ENCODE data around the gene POLR1E. TPM values are rescaled to one million over a fixed set of nuclear protein-coding genes. Genes with fewer than 3 reads are reported as not detected.

POLR1E gene
- total RNA-seq, 1 donor from 2014 or later = 12.3 TPM

GRCh38 chr9:37515620-37516258 is 30.0 kb downstream of the POLR1E start:
- TF ChIP-seq POLR2AphosphoS5 (IDR thresholded peaks at IDR 0.05; ENCODE audit: insufficient read depth in 1 of 2, low read depth in 1 of 2) (no peak), POLR2A (IDR thresholded peaks at IDR 0.05) (no peak), CTCF (IDR thresholded peaks at IDR 0.05) (no peak)
- Histone ChIP-seq H3K27me3 (no peaks in the 10 kb centered on the region), H3K36me3 (peaks cover 0 to 9% of the 10 kb centered on the region in 2 donors), H3K4me3 (no peak overlapping the region), H3K9me3 (no peaks in the 10 kb centered on the region), H3K27ac (no peak overlapping the region), H3K4me1 (no peaks in the 10 kb centered on the region)
- no peak for DNase-seq (ENCODE audit: extremely low spot score in 2 of 2)
- intact Hi-C loops (cut with DNase I) = no loop called here

GRCh38 chr9:37517923-37518322 is 32.2 kb downstream of the POLR1E start:
- Histone ChIP-seq H3K27ac (no peak overlapping the region), H3K4me1 (no peaks in the 10 kb centered on the region), H3K27me3 (no peaks in the 10 kb centered on the region), H3K9me3 (no peaks in the 10 kb centered on the region), H3K36me3 (peaks cover 0 to 22% of the 10 kb centered on the region in 2 donors), H3K4me3 (no peak overlapping the region)
- intact Hi-C loops (cut with DNase I) = no loop called here
- DNase-seq (ENCODE audit: extremely low spot score in 2 of 2) = no peak
- TF ChIP-seq CTCF (IDR thresholded peaks at IDR 0.05) (no peak), POLR2A (IDR thresholded peaks at IDR 0.05) (no peak)

GRCh38 chr9:37520641-37521040 is 34.9 kb downstream of the POLR1E start:
- no peak overlapping the region for H3K4me3 ChIP-seq
- intact Hi-C loops (cut with DNase I) = no loop called here
- H3K9me3 ChIP-seq = no peaks in the 10 kb centered on the region
- no peaks in the 10 kb centered on the region for H3K4me1 ChIP-seq
- TF ChIP-seq POLR2AphosphoS5 (IDR thresholded peaks at IDR 0.05; ENCODE audit: insufficient read depth in 1 of 2, low read depth in 1 of 2) (no peak), CTCF (IDR thresholded peaks at IDR 0.05) (no peak), POLR2A (IDR thresholded peaks at IDR 0.05) (no peak)
- peaks cover 0 to 22% of the 10 kb centered on the region in 2 donors for H3K36me3 ChIP-seq
- H3K27ac ChIP-seq = no peak overlapping the region
- no peak for DNase-seq (ENCODE audit: extremely low spot score in 2 of 2)
- H3K27me3 ChIP-seq = no peaks in the 10 kb centered on the region

- Histone ChIP-seq H3K9me3 (no peaks in the 10 kb centered on the region), H3K4me3 (no peak overlapping the region), H3K27ac (no peak overlapping the region), H3K27me3 (no peaks in the 10 kb centered on the region), H3K36me3 (peaks cover 0 to 22% of the 10 kb centered on the region in 2 donors), H3K4me1 (no peaks in the 10 kb centered on the region)
- no peak for DNase-seq (ENCODE audit: extremely low spot score in 2 of 2)
- intact Hi-C loops (cut with DNase I) = no loop called here
- TF ChIP-seq CTCF (IDR thresholded peaks at IDR 0.05) (no peak), POLR2AphosphoS5 (IDR thresholded peaks at IDR 0.05; ENCODE audit: insufficient read depth in 1 of 2, low read depth in 1 of 2) (no peak), POLR2A (IDR thresholded peaks at IDR 0.05) (no peak)
Observed at GRCh38 chr9:37521111-37521510, 35.4 kb downstream of the POLR1E start.

GRCh38 chr9:37522971-37523370 is 37.2 kb downstream of the POLR1E start:
- DNase-seq (ENCODE audit: extremely low spot score in 2 of 2) = no peak
- Histone ChIP-seq H3K4me1 (no peaks in the 10 kb centered on the region), H3K27me3 (no peaks in the 10 kb centered on the region), H3K36me3 (peaks cover 0 to 18% of the 10 kb centered on the region in 2 donors), H3K27ac (no peak overlapping the region), H3K9me3 (no peaks in the 10 kb centered on the region), H3K4me3 (no peak overlapping the region)
- intact Hi-C loops (cut with DNase I) = no loop called here
- TF ChIP-seq POLR2A (IDR thresholded peaks at IDR 0.05) (no peak), POLR2AphosphoS5 (IDR thresholded peaks at IDR 0.05; ENCODE audit: insufficient read depth in 1 of 2, low read depth in 1 of 2) (no peak), CTCF (IDR thresholded peaks at IDR 0.05) (no peak)
